Trophoblast cell (in vitro differentiated cells and primary cell): ENCODE results near the gene CNN3.

Experiments
- DNase-seq, 2 donors: peaks; one replicate each; pipeline ENCODE4 v3.0.0-alpha.2; 2016
- H2AFZ ChIP-seq: 2 replicates; pipeline ENCODE4 v1.6.1; 2013; ENCODE audit warnings: low read length, moderate library complexity, mild to moderate bottlenecking; ENCODE audit not compliant: insufficient read depth, poor library complexity
- H2AK5ac ChIP-seq: 2 replicates; pipeline ENCODE4 v1.6.1; 2013; ENCODE audit warnings: mild to moderate bottlenecking, low read length
- H2BK120ac ChIP-seq: 2 replicates; pipeline ENCODE4 v1.6.1; 2013; ENCODE audit warnings: low read length, mild to moderate bottlenecking, moderate library complexity; ENCODE audit not compliant: insufficient read depth, poor library complexity
- H2BK12ac ChIP-seq: 2 replicates; pipeline ENCODE4 v1.6.1; 2013; ENCODE audit warnings: mild to moderate bottlenecking, low read length, moderate library complexity
- H2BK5ac ChIP-seq: 2 replicates; pipeline ENCODE4 v1.6.1; 2013; ENCODE audit warnings: low read length, low read depth, moderate library complexity, mild to moderate bottlenecking; ENCODE audit not compliant: poor library complexity
- H3K14ac ChIP-seq: 2 replicates; pipeline ENCODE4 v1.6.1; 2013; ENCODE audit warnings: mild to moderate bottlenecking, low read length
- H3K18ac ChIP-seq: 2 replicates; pipeline ENCODE4 v1.6.1; 2013; ENCODE audit warnings: mild to moderate bottlenecking, low read length
- H3K23ac ChIP-seq: 2 replicates; pipeline ENCODE4 v1.6.1; 2013; ENCODE audit warnings: low read length
- H3K27ac ChIP-seq: 2 replicates; pipeline ENCODE4 v1.5.1; 2013; ENCODE audit warnings: low read depth, mild to moderate bottlenecking, inconsistent platforms, low read length, moderate library complexity
- H3K27me3 ChIP-seq: 2 replicates; pipeline ENCODE4 v1.6.1; 2013; ENCODE audit warnings: inconsistent platforms, mild to moderate bottlenecking, low read length, moderate library complexity; ENCODE audit not compliant: insufficient read depth
- H3K36me3 ChIP-seq, 2 experiments: 1 replicate in 1 of 2; 2 replicates in 1 of 2; pipeline ENCODE4 v1.6.1; 2013; ENCODE audit warnings: low read length in 2 of 2, mild to moderate bottlenecking in 2 of 2, moderate library complexity in 1 of 2; ENCODE audit not compliant: insufficient read depth in 2 of 2, control insufficient read depth in 1 of 2
- H3K4ac ChIP-seq: 2 replicates; pipeline ENCODE4 v1.6.1; 2013; ENCODE audit warnings: low read depth, mild to moderate bottlenecking, low read length, moderate library complexity
- H3K4me1 ChIP-seq, 2 experiments: 1 replicate in 1 of 2; 2 replicates in 1 of 2; pipeline ENCODE4 v1.6.1; 2013; ENCODE audit warnings: low read length in 2 of 2, mild to moderate bottlenecking in 2 of 2, moderate library complexity in 1 of 2; ENCODE audit not compliant: insufficient read depth in 2 of 2, control insufficient read depth in 1 of 2
- H3K4me2 ChIP-seq: 2 replicates; pipeline ENCODE4 v1.6.1; 2013; ENCODE audit warnings: inconsistent platforms, mild to moderate bottlenecking, low read length, moderate library complexity
- H3K4me3 ChIP-seq: 2 replicates; pipeline ENCODE4 v1.5.1; 2013; ENCODE audit warnings: mild to moderate bottlenecking, low read depth, low read length, inconsistent platforms
- H3K79me1 ChIP-seq: one replicate; pipeline ENCODE4 v1.6.1; 2013; ENCODE audit warnings: low read length
- H3K79me2 ChIP-seq: 2 replicates; pipeline ENCODE4 v1.6.1; 2013; ENCODE audit warnings: low read length, mild to moderate bottlenecking; ENCODE audit not compliant: control insufficient read depth, insufficient read depth, poor library complexity
- H3K9ac ChIP-seq: 2 replicates; pipeline ENCODE4 v1.6.1; 2013; ENCODE audit warnings: mild to moderate bottlenecking, low read length
- H3K9me3 ChIP-seq: 2 replicates; pipeline ENCODE4 v1.6.1; 2013; ENCODE audit warnings: low read depth, mild to moderate bottlenecking, control low read depth, inconsistent platforms, low read length; ENCODE audit not compliant: insufficient read depth
- H4K12ac ChIP-seq: 2 replicates; pipeline ENCODE4 v1.6.1; 2013; ENCODE audit warnings: low read depth, mild to moderate bottlenecking, low read length, moderate library complexity
- H4K8ac ChIP-seq: 2 replicates; pipeline ENCODE4 v1.6.1; 2013; ENCODE audit warnings: low read depth, mild to moderate bottlenecking, low read length, moderate library complexity
- H4K91ac ChIP-seq: one replicate; pipeline ENCODE4 v1.6.1; 2013; ENCODE audit warnings: low read depth, mild to moderate bottlenecking, low read length, moderate library complexity
- WGBS: extraction: QIAGEN DNeasy Blood & Tissue Kit; methylation state at CpG from one replicate; pipeline ENCODE4 v1.1.7; 2013; ENCODE audit warnings: missing lambda C conversion rate; ENCODE audit not compliant: insufficient read length, insufficient coverage; ENCODE audit errors: extremely low coverage; 5-methylcytosine and 5-hydroxymethylcytosine counted together

CNN3 gene

GRCh38 chr1:94863297-94863911, 63.5 kb downstream of the CNN3 start:
- DNase-seq: peak in 1 of 2 donors; percentile 73
- peak overlapping the region; percentile 60 for H2AK5ac ChIP-seq
- H2BK12ac ChIP-seq: peak overlapping the region; percentile 15
- no peak overlapping the region for H4K12ac ChIP-seq
- H3K4me3 ChIP-seq: no peak overlapping the region
- H3K36me3 ChIP-seq: no peaks in the 10 kb centered on the region
- H3K9ac ChIP-seq: no peak overlapping the region
- H3K4me2 ChIP-seq: peak overlapping the region; percentile 44
- H4K8ac ChIP-seq: peak overlapping the region; percentile 33
- H2BK120ac ChIP-seq: peak overlapping the region; percentile 89
- H3K79me2 ChIP-seq: peaks cover 1% of the 10 kb centered on the region
- peak overlapping the region; percentile 63 for H3K14ac ChIP-seq
- H2AFZ ChIP-seq: no peak overlapping the region
- no peaks in the 10 kb centered on the region for H3K27me3 ChIP-seq
- peak overlapping the region; percentile 85 for H3K27ac ChIP-seq
- peak overlapping the region; percentile 57 for H3K18ac ChIP-seq
- H2BK5ac ChIP-seq: peak overlapping the region; percentile 83
- H3K79me1 ChIP-seq: peaks cover 25% of the 10 kb centered on the region
- peak overlapping the region; percentile 37 for H4K91ac ChIP-seq
- no peak overlapping the region for H3K23ac ChIP-seq
- H3K4ac ChIP-seq: peak overlapping the region; percentile 39
- H3K9me3 ChIP-seq: no peaks in the 10 kb centered on the region
- peaks cover 21% of the 10 kb centered on the region in 2 experiments for H3K4me1 ChIP-seq
- whole genome bisulfite sequencing: no CpG with 5 or more reads among the region's 2 CpGs

- Histone ChIP-seq H3K14ac (peak overlapping the region; percentile 63), H2AFZ (no peak overlapping the region)
- WGBS: no CpG with 5 or more reads among the region's 2 CpGs
Observed at GRCh38 chr1:94862718-94863117, 64.2 kb downstream of the CNN3 start.

GRCh38 chr1:94859174-94859573, 67.7 kb downstream of the CNN3 start:
- Histone ChIP-seq H2BK5ac (no peak overlapping the region), H3K36me3 (no peaks in the 10 kb centered on the region), H3K79me2 (no peaks in the 10 kb centered on the region), H3K27ac (no peak overlapping the region), H3K4me3 (no peak overlapping the region), H3K4me1 (peaks cover 17 to 19% of the 10 kb centered on the region in 2 experiments), H3K23ac (no peak overlapping the region), H3K4ac (no peak overlapping the region), H3K14ac (no peak overlapping the region), H3K9me3 (no peaks in the 10 kb centered on the region), H2BK120ac (no peak overlapping the region), H3K18ac (no peak overlapping the region), H2BK12ac (peak overlapping the region; percentile 69), H4K12ac (no peak overlapping the region), H2AK5ac (no peak overlapping the region), H4K91ac (no peak overlapping the region), H3K27me3 (no peaks in the 10 kb centered on the region), H3K79me1 (peaks cover 14% of the 10 kb centered on the region), H3K9ac (no peak overlapping the region), H2AFZ (no peak overlapping the region), H4K8ac (no peak overlapping the region), H3K4me2 (no peak overlapping the region)
- no peak for DNase-seq
- no CpG with 5 or more reads among the region's 2 CpGs for WGBS

More at GRCh38 chr1:94862718-94863117, 64.2 kb downstream of the CNN3 start:
- peak overlapping the region; percentile 37 for H4K91ac ChIP-seq
- no peak overlapping the region for H3K9ac ChIP-seq
- H3K9me3 ChIP-seq: no peaks in the 10 kb centered on the region
- H3K27me3 ChIP-seq: no peaks in the 10 kb centered on the region
- no peaks in the 10 kb centered on the region for H3K36me3 ChIP-seq
- peaks cover 25% of the 10 kb centered on the region for H3K79me1 ChIP-seq
- no peak overlapping the region for H3K23ac ChIP-seq
- peak overlapping the region; percentile 83 for H2BK5ac ChIP-seq
- no peak overlapping the region for H3K4me2 ChIP-seq
- peak; percentile 85 to 88 for DNase-seq
- H2BK120ac ChIP-seq: peak overlapping the region; percentile 89
- H3K27ac ChIP-seq: peak overlapping the region; percentile 85
- H2AK5ac ChIP-seq: peak overlapping the region; percentile 60
- peak overlapping the region; percentile 33 for H4K8ac ChIP-seq
- peaks cover 1% of the 10 kb centered on the region for H3K79me2 ChIP-seq
- peaks cover 21 to 24% of the 10 kb centered on the region in 2 experiments for H3K4me1 ChIP-seq
- H2BK12ac ChIP-seq: peak overlapping the region; percentile 15
- H3K18ac ChIP-seq: peak overlapping the region; percentile 3
- H4K12ac ChIP-seq: no peak overlapping the region
- no peak overlapping the region for H3K4me3 ChIP-seq
- no peak overlapping the region for H3K4ac ChIP-seq

GRCh38 chr1:94858276-94858675, 68.6 kb downstream of the CNN3 start:
- no peak overlapping the region for H3K14ac ChIP-seq
- peaks cover 12% of the 10 kb centered on the region for H3K79me1 ChIP-seq
- no peak overlapping the region for H3K23ac ChIP-seq
- H2BK120ac ChIP-seq: no peak overlapping the region
- peak in 1 of 2 donors; percentile 33 for DNase-seq
- no peaks in the 10 kb centered on the region for H3K36me3 ChIP-seq
- H3K4me1 ChIP-seq: peaks cover 17 to 20% of the 10 kb centered on the region in 2 experiments
- no CpG with 5 or more reads among the region's 2 CpGs for WGBS
- peak overlapping the region; percentile 7 for H4K91ac ChIP-seq
- H4K12ac ChIP-seq: no peak overlapping the region
- H2AFZ ChIP-seq: no peak overlapping the region
- no peak overlapping the region for H2AK5ac ChIP-seq
- H2BK12ac ChIP-seq: peak overlapping the region; percentile 55
- no peak overlapping the region for H3K4me2 ChIP-seq
- H3K9me3 ChIP-seq: no peaks in the 10 kb centered on the region
- H3K27me3 ChIP-seq: no peaks in the 10 kb centered on the region
- no peak overlapping the region for H4K8ac ChIP-seq
- H2BK5ac ChIP-seq: no peak overlapping the region
- H3K18ac ChIP-seq: no peak overlapping the region
- no peak overlapping the region for H3K4me3 ChIP-seq
- no peak overlapping the region for H3K4ac ChIP-seq
- H3K27ac ChIP-seq: no peak overlapping the region
- no peak overlapping the region for H3K9ac ChIP-seq
- no peaks in the 10 kb centered on the region for H3K79me2 ChIP-seq
